ENCODE data around the gene LURAP1L.

- no peak for TF ChIP-seq EZH2 (IDR thresholded peaks at IDR 0.05; ENCODE audit: low read length, missing control alignments)
- TF ChIP-seq, protein P1, sequence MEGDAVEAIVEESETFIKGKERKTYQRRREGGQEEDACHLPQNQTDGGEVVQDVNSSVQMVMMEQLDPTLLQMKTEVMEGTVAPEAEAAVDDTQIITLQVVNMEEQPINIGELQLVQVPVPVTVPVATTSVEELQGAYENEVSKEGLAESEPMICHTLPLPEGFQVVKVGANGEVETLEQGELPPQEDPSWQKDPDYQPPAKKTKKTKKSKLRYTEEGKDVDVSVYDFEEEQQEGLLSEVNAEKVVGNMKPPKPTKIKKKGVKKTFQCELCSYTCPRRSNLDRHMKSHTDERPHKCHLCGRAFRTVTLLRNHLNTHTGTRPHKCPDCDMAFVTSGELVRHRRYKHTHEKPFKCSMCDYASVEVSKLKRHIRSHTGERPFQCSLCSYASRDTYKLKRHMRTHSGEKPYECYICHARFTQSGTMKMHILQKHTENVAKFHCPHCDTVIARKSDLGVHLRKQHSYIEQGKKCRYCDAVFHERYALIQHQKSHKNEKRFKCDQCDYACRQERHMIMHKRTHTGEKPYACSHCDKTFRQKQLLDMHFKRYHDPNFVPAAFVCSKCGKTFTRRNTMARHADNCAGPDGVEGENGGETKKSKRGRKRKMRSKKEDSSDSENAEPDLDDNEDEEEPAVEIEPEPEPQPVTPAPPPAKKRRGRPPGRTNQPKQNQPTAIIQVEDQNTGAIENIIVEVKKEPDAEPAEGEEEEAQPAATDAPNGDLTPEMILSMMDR (conservative IDR thresholded peaks at IDR 0.05 in 1 of 2, IDR thresholded peaks at IDR 0.05 in 1 of 2; ENCODE audit: low read depth in 1 of 2, low read length in 2 of 2): no peak
These were observed 11.1 kb downstream of the LURAP1L start for GRCh38 chr9:12785941-12786340.
